Stomach smooth muscle (tissue), 2 donors: ENCODE measurements around the gene FAM186B.
A peak's percentile ranks its signal among the peaks of the same experiment; 100 is the strongest.

ENCODE experiments used
- H3K27ac ChIP-seq: one replicate; pipeline ENCODE4 v1.7.0; 2013; ENCODE audit warnings: mild to moderate bottlenecking, low read length, inconsistent platforms
- H3K27me3 ChIP-seq, 2 donors: one replicate each; pipeline ENCODE4 v1.7.0; 2013; ENCODE audit warnings: low read length in 2 of 2; ENCODE audit not compliant: insufficient read depth in 2 of 2, control insufficient read depth in 1 of 2
- H3K36me3 ChIP-seq, 2 donors: one replicate each; pipeline ENCODE4 v1.7.0; 2013; ENCODE audit warnings: low read length in 2 of 2; ENCODE audit not compliant: control insufficient read depth in 2 of 2, insufficient read depth in 2 of 2
- H3K4me1 ChIP-seq: one replicate; pipeline ENCODE4 v1.7.0; 2013; ENCODE audit warnings: low read length; ENCODE audit not compliant: control insufficient read depth, insufficient read depth
- H3K4me3 ChIP-seq, 2 donors: one replicate each; pipeline ENCODE4 v1.7.0; 2013; ENCODE audit warnings: low read length in 2 of 2
- H3K9ac ChIP-seq, 2 donors: one replicate each; pipeline ENCODE4 v1.7.0; 2013; ENCODE audit warnings: low read length in 2 of 2, mild to moderate bottlenecking in 1 of 2
- H3K9me3 ChIP-seq, 2 donors: one replicate each; pipeline ENCODE4 v1.7.0; 2013; ENCODE audit warnings: low read length in 2 of 2; ENCODE audit not compliant: control insufficient read depth in 2 of 2
- donor health status: healthy.
- donor health status: Pancreatic carcinoma.

The FAM186B gene

GRCh38 chr12:49541140-49541861, 64.1 kb downstream of the FAM186B start:
- peaks cover 19% of the 10 kb centered on the region for H3K4me1 ChIP-seq
- no peaks in the 10 kb centered on the region for H3K9me3 ChIP-seq
- H3K9ac ChIP-seq = no peak overlapping the region
- no peaks in the 10 kb centered on the region for H3K36me3 ChIP-seq
- no peak overlapping the region for H3K27ac ChIP-seq
- peaks cover 40 to 53% of the 10 kb centered on the region in 2 donors for H3K27me3 ChIP-seq
- no peak overlapping the region for H3K4me3 ChIP-seq

- H3K9ac ChIP-seq = no peak overlapping the region
- H3K4me1 ChIP-seq = peaks cover 19% of the 10 kb centered on the region
- H3K4me3 ChIP-seq = no peak overlapping the region
- H3K27me3 ChIP-seq = peaks cover 38 to 52% of the 10 kb centered on the region in 2 donors
- no peak overlapping the region for H3K27ac ChIP-seq
- no peaks in the 10 kb centered on the region for H3K36me3 ChIP-seq
- no peaks in the 10 kb centered on the region for H3K9me3 ChIP-seq
Measured at GRCh38 chr12:49540229-49541139, 65.0 kb downstream of the FAM186B start.

- Histone ChIP-seq H3K27me3 (peaks cover 34 to 50% of the 10 kb centered on the region in 2 donors), H3K9ac (no peak overlapping the region), H3K9me3 (no peaks in the 10 kb centered on the region), H3K4me3 (no peak overlapping the region), H3K36me3 (no peaks in the 10 kb centered on the region), H3K4me1 (peaks cover 19% of the 10 kb centered on the region), H3K27ac (no peak overlapping the region)
Measured at GRCh38 chr12:49539406-49540228, 65.8 kb downstream of the FAM186B start.

GRCh38 chr12:49538510-49539403, 66.7 kb downstream of the FAM186B start, which contains the start of gene KCNH3:
KCNH3 (plus strand) TSS chr12:49539030; CDS start chr12:49539417, 387 bp downstream.
- H3K9me3 ChIP-seq = no peaks in the 10 kb centered on the region
- no peak within 1 kb of the TSS for H3K27ac ChIP-seq
- peaks cover 30 to 45% of the 10 kb centered on the region in 2 donors for H3K27me3 ChIP-seq
- no peak within 1 kb of the TSS for H3K9ac ChIP-seq
- no peaks in the 10 kb centered on the region for H3K36me3 ChIP-seq
- peaks cover 19% of the 10 kb centered on the region for H3K4me1 ChIP-seq
- peak within 1 kb of the TSS; percentile 62 to 73 for H3K4me3 ChIP-seq

GRCh38 chr12:49537752-49538509, 67.5 kb downstream of the FAM186B start:
- H3K4me1 ChIP-seq = peaks cover 19% of the 10 kb centered on the region
- H3K9me3 ChIP-seq = no peaks in the 10 kb centered on the region
- peak overlapping the region in 1 of 2 donors; percentile 15 for H3K9ac ChIP-seq
- no peak overlapping the region for H3K27ac ChIP-seq
- H3K27me3 ChIP-seq = peaks cover 30 to 41% of the 10 kb centered on the region in 2 donors
- H3K4me3 ChIP-seq = peak overlapping the region; percentile 62 to 73
- no peaks in the 10 kb centered on the region for H3K36me3 ChIP-seq
